Epithelial cell of proximal tubule (primary cell): ENCODE data around the gene ADSS1. TPM values are rescaled to one million over a fixed set of nuclear protein-coding genes. Genes with fewer than 3 reads are reported as not detected.

Experiments
- DNase-seq: peaks from one replicate; pipeline ENCODE4 v3.0.0-alpha.2; 2011; ENCODE audit warnings: low read depth
- H3K4me3 ChIP-seq: 2 replicates; pipeline ENCODE4 v1.5.1; 2011; ENCODE audit warnings: low read depth, mild to moderate bottlenecking, low read length
- CTCF ChIP-seq: conservative IDR thresholded peaks from 2 replicates; pipeline ENCODE4 v1.5.1; 2012; ENCODE audit warnings: low read depth, mild to moderate bottlenecking, low read length
- total RNA-seq: library from RNA; depleted of rRNA; stranded (reverse); fragments of >200 nt; gene quantifications from 2 replicates; pipeline ENCODE4 v1.2.3, GENCODE V29; 2015

ADSS1 gene
- total RNA-seq, 1 donor from 2014 or later = 2.3 TPM

- no peak overlapping the region for H3K4me3 ChIP-seq
- no peak for TF ChIP-seq CTCF
- no peak for DNase-seq
These were observed 69.1 kb downstream of the ADSS1 start for GRCh38 chr14:104792945-104793702.

DNA sequence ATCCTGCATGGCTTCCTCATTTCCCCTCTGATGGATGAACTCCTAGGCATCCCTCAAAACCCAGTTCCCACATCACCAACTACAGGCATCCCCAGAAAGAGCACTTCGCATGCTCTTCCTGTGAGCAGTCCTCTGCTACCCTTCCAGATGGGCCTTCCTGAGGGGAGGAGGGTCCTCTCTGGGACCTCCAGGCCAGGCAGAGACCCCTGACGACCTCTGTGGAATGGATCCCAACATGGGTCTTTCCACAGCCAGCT is 69.6 kb downstream of the ADSS1 start:
- peak overlapping the region; percentile 87 for H3K4me3 ChIP-seq
- no peak for TF ChIP-seq CTCF
- no peak for DNase-seq

GRCh38 chr14:104794099-104794498 is 70.1 kb downstream of the ADSS1 start:
- DNase-seq = no peak

GRCh38 chr14:104794631-104794992 is 70.6 kb downstream of the ADSS1 start:
- TF ChIP-seq CTCF = peak; percentile 12
- H3K4me3 ChIP-seq = peak overlapping the region; percentile 87
- DNase-seq = no peak

More at GRCh38 chr14:104794099-104794498, 70.1 kb downstream of the ADSS1 start:
- no peak for TF ChIP-seq CTCF
- H3K4me3 ChIP-seq = peak overlapping the region; percentile 87

- DNase-seq = no peak
- peak within 1 kb of the TSS; percentile 87 for H3K4me3 ChIP-seq
- no peak for TF ChIP-seq CTCF
These were observed 71.2 kb downstream of the ADSS1 start, which contains the start of gene AKT1 for GRCh38 chr14:104794993-104795780. Gene AKT1, minus strand, starts transcription at chr14:104795748. Its CDS starts 3,105 bp downstream, at chr14:104792643.

DNA sequence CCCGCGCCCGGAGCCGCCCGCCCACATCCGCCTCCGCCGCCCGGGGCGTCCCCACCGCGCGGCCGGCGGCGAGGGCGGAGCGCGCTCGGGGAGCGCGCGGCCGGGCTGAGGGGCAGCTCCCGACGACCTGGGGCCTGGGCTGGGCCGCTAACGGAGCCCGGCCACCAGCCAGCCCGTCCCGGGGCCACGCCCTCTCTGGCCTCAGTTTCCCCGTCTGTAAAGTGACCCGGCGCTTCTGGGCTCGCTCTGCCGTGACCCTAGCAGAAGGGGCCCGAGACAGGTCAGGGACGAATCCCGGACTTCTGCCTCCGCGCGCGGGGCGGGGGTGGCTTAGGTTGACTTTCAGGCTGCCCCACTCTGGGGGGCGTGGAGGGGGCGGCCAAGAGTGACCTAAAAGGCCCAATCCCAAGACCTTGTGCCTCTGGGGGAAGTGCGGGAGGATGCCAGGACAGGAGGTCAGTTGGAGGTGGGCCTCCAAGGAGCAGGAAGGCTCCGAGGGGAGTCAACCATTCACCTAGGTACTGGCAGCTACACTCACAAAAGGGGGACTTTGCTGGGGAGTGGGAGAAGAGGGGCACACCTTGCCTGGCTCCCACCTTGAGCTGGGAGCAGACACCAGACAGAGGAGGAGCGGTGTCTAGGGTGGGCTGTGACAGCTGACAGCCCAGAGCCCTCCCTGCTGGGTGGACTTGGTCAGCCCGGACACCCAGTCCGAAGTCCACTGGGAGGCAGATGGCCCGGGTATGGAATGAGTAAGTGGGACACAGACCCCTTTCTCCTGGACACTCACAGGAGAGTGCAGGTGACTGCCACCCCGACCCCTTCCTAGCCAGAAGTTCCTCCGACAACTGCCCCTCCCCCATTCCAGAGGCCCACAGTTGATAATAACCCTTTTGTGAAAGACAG is 72.0 kb downstream of the ADSS1 start:
- TF ChIP-seq CTCF = no peak
- no peak for DNase-seq
- peak overlapping the region; percentile 60 for H3K4me3 ChIP-seq
